SK-N-MC (cell line): ENCODE results near the gene CYP27B1.

ENCODE experiments used
- EZH2 ChIP-seq: fragments of 200-600 bp; sonication (generic); IDR thresholded peaks from one replicate; pipeline ENCODE4 v1.6.1; 2017; ENCODE audit warnings: antibody characterized with exemption
- FOXP2 ChIP-seq: optimal IDR thresholded peaks from 2 replicates; pipeline ENCODE3; 2011; ENCODE audit warnings: mild to moderate bottlenecking, moderate library complexity; ENCODE audit not compliant: insufficient read depth; ENCODE audit errors: extremely low read length, control extremely low read depth
- POLR2AphosphoS5 ChIP-seq: IDR thresholded peaks from 2 replicates; pipeline ENCODE4 v1.6.1; 2012; ENCODE audit warnings: mild to moderate bottlenecking, low read depth, low read length, borderline replicate concordance

DNA sequence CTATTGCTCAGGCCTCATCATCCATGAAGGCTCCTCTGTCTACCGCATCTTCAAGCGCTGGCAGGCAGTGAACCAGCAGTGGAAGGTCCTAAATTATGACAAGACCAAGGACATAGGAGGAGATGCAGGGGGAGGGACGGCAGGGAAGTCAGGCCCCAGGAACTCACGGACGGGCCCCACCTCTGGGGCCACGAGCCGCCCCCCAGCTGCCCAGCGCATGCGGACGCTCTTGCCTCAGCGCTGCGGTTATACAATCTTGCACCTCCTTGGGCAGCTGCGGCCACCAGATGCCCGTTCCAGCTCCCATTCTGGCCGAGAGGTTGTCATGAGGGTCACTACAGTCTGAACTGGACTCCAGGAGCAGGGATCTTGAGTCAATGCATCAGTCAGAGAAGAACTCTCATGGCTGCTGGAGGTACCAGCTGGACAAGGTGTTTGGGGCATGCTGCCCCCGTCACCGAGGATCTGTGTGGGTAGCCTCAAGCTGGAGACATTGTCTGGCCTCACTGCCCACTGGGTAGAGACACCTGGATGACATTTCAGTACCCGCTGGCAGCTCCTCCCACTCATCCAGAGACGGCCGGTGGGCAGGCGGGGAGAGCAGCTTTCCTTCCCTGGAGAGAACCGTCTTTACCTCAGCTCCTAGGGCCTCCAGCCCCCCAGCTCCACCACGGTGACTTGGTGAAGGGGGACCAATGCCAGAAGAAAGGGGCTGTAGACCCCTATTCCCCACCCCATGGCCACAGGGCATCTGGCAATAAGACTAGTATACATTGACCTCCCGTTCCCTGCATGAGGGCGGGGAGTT lies 8.1 kb downstream of the CYP27B1 start:
- TF ChIP-seq EZH2 (no peak), POLR2AphosphoS5 (no peak), FOXP2 (no peak)
